Mesenchymal stem cell (in vitro differentiated cells and primary cell): ENCODE data around the gene PLEKHM2.

Experiments
- DNase-seq: peaks from one replicate; pipeline ENCODE4 v3.0.0-alpha.2; 2013
- H2AFZ ChIP-seq: one replicate; pipeline ENCODE4 v1.6.1; 2013; ENCODE audit warnings: low read depth, mild to moderate bottlenecking, control low read depth, inconsistent platforms, low read length, moderate library complexity
- H2AK5ac ChIP-seq: 2 replicates; pipeline ENCODE4 v1.6.1; 2013; ENCODE audit warnings: low read length, moderate library complexity, mild to moderate bottlenecking, inconsistent platforms; ENCODE audit not compliant: severe bottlenecking
- H2BK120ac ChIP-seq: one replicate; pipeline ENCODE4 v1.6.1; 2013; ENCODE audit warnings: low read depth, mild to moderate bottlenecking, inconsistent platforms, low read length, moderate library complexity
- H2BK12ac ChIP-seq, 2 experiments: one replicate each; pipeline ENCODE4 v1.6.1; 2013; ENCODE audit warnings: inconsistent platforms in 2 of 2, low read length in 2 of 2, mild to moderate bottlenecking in 2 of 2, moderate library complexity in 2 of 2, control low read depth in 1 of 2
- H2BK15ac ChIP-seq: one replicate; pipeline ENCODE4 v1.6.1; 2013; ENCODE audit warnings: mild to moderate bottlenecking, low read depth, inconsistent platforms; ENCODE audit not compliant: poor library complexity, severe bottlenecking
- H2BK5ac ChIP-seq: 2 replicates; pipeline ENCODE4 v1.6.1; 2013; ENCODE audit warnings: low read depth, mild to moderate bottlenecking, low read length, control low read depth, inconsistent platforms; ENCODE audit not compliant: poor library complexity, severe bottlenecking
- H3K14ac ChIP-seq, 2 experiments: one replicate each; pipeline ENCODE4 v1.6.1; 2013; ENCODE audit warnings: inconsistent platforms in 2 of 2, low read length in 2 of 2, control low read depth in 1 of 2, mild to moderate bottlenecking in 1 of 2, moderate library complexity in 1 of 2
- H3K18ac ChIP-seq, 2 experiments: one replicate each; pipeline ENCODE4 v1.6.1; 2013; ENCODE audit warnings: inconsistent platforms in 2 of 2, low read length in 2 of 2, control low read depth in 1 of 2, low read depth in 1 of 2, mild to moderate bottlenecking in 1 of 2
- H3K23ac ChIP-seq, 2 experiments: one replicate each; pipeline ENCODE4 v1.6.1; 2013; ENCODE audit warnings: inconsistent platforms in 2 of 2, low read length in 2 of 2, mild to moderate bottlenecking in 2 of 2, moderate library complexity in 2 of 2, control low read depth in 1 of 2
- H3K27ac ChIP-seq: 2 replicates; pipeline ENCODE4 v1.5.1; 2013; ENCODE audit warnings: mild to moderate bottlenecking, moderate library complexity, low read length, control low read depth, inconsistent platforms; ENCODE audit not compliant: poor library complexity, severe bottlenecking
- H3K27me3 ChIP-seq, 2 experiments: 2 replicates each; pipeline versions ENCODE4 v1.6.1 to v1.7.0; 2013; ENCODE audit warnings: low read length in 2 of 2, mild to moderate bottlenecking in 2 of 2, moderate library complexity in 2 of 2, control low read depth in 1 of 2, inconsistent platforms in 1 of 2; ENCODE audit not compliant: control insufficient read depth in 1 of 2, insufficient read depth in 1 of 2
- H3K36me3 ChIP-seq, 2 experiments: 2 replicates each; pipeline versions ENCODE4 v1.6.1 to v1.7.0; 2013; ENCODE audit warnings: low read length in 2 of 2, control low read depth in 1 of 2, inconsistent platforms in 1 of 2, low read depth in 1 of 2, mild to moderate bottlenecking in 1 of 2; ENCODE audit not compliant: insufficient read depth in 2 of 2, control insufficient read depth in 1 of 2
- H3K4ac ChIP-seq, 2 experiments: one replicate each; pipeline ENCODE4 v1.6.1; 2013; ENCODE audit warnings: inconsistent platforms in 2 of 2, low read length in 2 of 2, mild to moderate bottlenecking in 2 of 2, moderate library complexity in 2 of 2, control low read depth in 1 of 2, low read depth in 1 of 2
- H3K4me1 ChIP-seq: 2 replicates; pipeline ENCODE4 v1.6.1; 2013; ENCODE audit warnings: low read depth, low read length, control low read depth; ENCODE audit not compliant: control insufficient read depth, insufficient read depth
- H3K4me2 ChIP-seq: 2 replicates; pipeline ENCODE4 v1.6.1; 2013; ENCODE audit warnings: low read length, mild to moderate bottlenecking, inconsistent platforms; ENCODE audit not compliant: poor library complexity, severe bottlenecking
- H3K4me3 ChIP-seq, 2 experiments: 2 replicates each; pipeline versions ENCODE4 v1.5.1 to v1.7.0; 2013; ENCODE audit warnings: low read length in 2 of 2, mild to moderate bottlenecking in 2 of 2, control low read depth in 1 of 2, low read depth in 1 of 2; ENCODE audit not compliant: insufficient read depth in 1 of 2
- H3K79me1 ChIP-seq: replicated peaks from 2 replicates; pipeline ENCODE4 v1.6.1; 2013; ENCODE audit warnings: mild to moderate bottlenecking, control low read depth, low read length, inconsistent platforms; ENCODE audit not compliant: poor library complexity, severe bottlenecking
- H3K9ac ChIP-seq: 2 replicates; pipeline ENCODE4 v1.7.0; 2013; ENCODE audit warnings: mild to moderate bottlenecking, low read length, moderate library complexity
- H3K9me3 ChIP-seq: 2 replicates; pipeline ENCODE4 v1.7.0; 2013; ENCODE audit warnings: mild to moderate bottlenecking, low read length; ENCODE audit not compliant: control insufficient read depth
- H4K8ac ChIP-seq: one replicate; pipeline ENCODE4 v1.6.1; 2013; ENCODE audit warnings: inconsistent platforms, mild to moderate bottlenecking, low read length, moderate library complexity
- H4K91ac ChIP-seq: one replicate; pipeline ENCODE4 v1.6.1; 2013; ENCODE audit warnings: mild to moderate bottlenecking, low read length, inconsistent platforms
- WGBS: methylation state at CpG from one replicate; pipeline ENCODE4 v1.1.7; 2013; ENCODE audit warnings: mixed read lengths; 5-methylcytosine and 5-hydroxymethylcytosine counted together

PLEKHM2 gene

GRCh38 chr1:15726508-15726907 is 42.4 kb downstream of the PLEKHM2 start:
- Histone ChIP-seq H2BK5ac (no peak overlapping the region), H3K9me3 (no peaks in the 10 kb centered on the region), H3K18ac (no peak overlapping the region), H3K4me1 (peaks cover 3% of the 10 kb centered on the region), H2BK120ac (no peak overlapping the region), H2AFZ (no peak overlapping the region), H2BK15ac (no peak overlapping the region), H3K14ac (no peak overlapping the region), H3K23ac (no peak overlapping the region), H3K4me3 (no peak overlapping the region), H3K36me3 (peaks cover 84 to 87% of the 10 kb centered on the region in 2 experiments), H3K4me2 (no peak overlapping the region), H4K8ac (no peak overlapping the region), H3K27me3 (no peaks in the 10 kb centered on the region), H3K27ac (no peak overlapping the region), H3K4ac (no peak overlapping the region), H2AK5ac (no peak overlapping the region), H3K79me1 (peaks cover 3% of the 10 kb centered on the region), H3K9ac (no peak overlapping the region), H4K91ac (no peak overlapping the region), H2BK12ac (no peak overlapping the region)
- WGBS: 96% methylated on average over 9 of the region's 9 CpGs
- no peak for DNase-seq

- Histone ChIP-seq H4K8ac (no peak overlapping the region), H3K4me2 (no peak overlapping the region), H2BK12ac (no peak overlapping the region), H3K27me3 (no peaks in the 10 kb centered on the region), H3K14ac (no peak overlapping the region), H4K91ac (no peak overlapping the region), H3K18ac (no peak overlapping the region), H2BK15ac (no peak overlapping the region), H3K4me3 (no peak overlapping the region), H2AK5ac (no peak overlapping the region), H3K4ac (no peak overlapping the region), H3K27ac (no peak overlapping the region), H2AFZ (no peak overlapping the region), H3K9me3 (no peaks in the 10 kb centered on the region), H3K79me1 (peaks cover 3% of the 10 kb centered on the region), H3K9ac (no peak overlapping the region), H3K23ac (no peak overlapping the region), H3K4me1 (peaks cover 3% of the 10 kb centered on the region), H2BK5ac (no peak overlapping the region), H2BK120ac (no peak overlapping the region), H3K36me3 (peaks cover 87 to 88% of the 10 kb centered on the region in 2 experiments)
- 92% methylated on average over 21 of the region's 21 CpGs for WGBS
- DNase-seq: no peak
Observed at GRCh38 chr1:15727021-15727420, 42.9 kb downstream of the PLEKHM2 start.

- Histone ChIP-seq H2BK5ac (no peak overlapping the region), H3K9ac (no peak overlapping the region), H4K8ac (no peak overlapping the region), H3K36me3 (peaks cover 89 to 91% of the 10 kb centered on the region in 2 experiments), H3K27me3 (no peaks in the 10 kb centered on the region), H2BK120ac (no peak overlapping the region), H3K18ac (no peak overlapping the region), H2AFZ (no peak overlapping the region), H2AK5ac (no peak overlapping the region), H3K27ac (no peak overlapping the region), H3K4me1 (peaks cover 5% of the 10 kb centered on the region), H3K9me3 (no peaks in the 10 kb centered on the region), H3K14ac (no peak overlapping the region), H4K91ac (no peak overlapping the region), H2BK15ac (no peak overlapping the region), H3K79me1 (peaks cover 3% of the 10 kb centered on the region), H3K4ac (no peak overlapping the region), H3K4me3 (no peak overlapping the region), H3K4me2 (no peak overlapping the region), H2BK12ac (no peak overlapping the region), H3K23ac (no peak overlapping the region)
- 95% methylated on average over 13 of the region's 13 CpGs for WGBS
- no peak for DNase-seq
Observed at GRCh38 chr1:15727424-15727823, 43.3 kb downstream of the PLEKHM2 start.

- no peak overlapping the region for H2BK15ac ChIP-seq
- H3K4ac ChIP-seq: no peak overlapping the region
- no peak overlapping the region for H4K8ac ChIP-seq
- no peak overlapping the region for H2BK5ac ChIP-seq
- peaks cover 3% of the 10 kb centered on the region for H3K79me1 ChIP-seq
- no peak overlapping the region for H2BK12ac ChIP-seq
- H3K27ac ChIP-seq: no peak overlapping the region
- no peak overlapping the region for H3K14ac ChIP-seq
- peaks cover 5% of the 10 kb centered on the region for H3K4me1 ChIP-seq
- no peak overlapping the region for H3K4me2 ChIP-seq
- H2AFZ ChIP-seq: no peak overlapping the region
- no peak overlapping the region for H3K9ac ChIP-seq
- H4K91ac ChIP-seq: no peak overlapping the region
- no peak overlapping the region for H3K23ac ChIP-seq
- no peak overlapping the region for H3K18ac ChIP-seq
- no peak overlapping the region for H2AK5ac ChIP-seq
- WGBS: 95% methylated on average over 23 of the region's 23 CpGs
- DNase-seq: no peak
- no peaks in the 10 kb centered on the region for H3K27me3 ChIP-seq
- H3K36me3 ChIP-seq: peaks cover 89 to 93% of the 10 kb centered on the region in 2 experiments
- H3K4me3 ChIP-seq: no peak overlapping the region
- no peak overlapping the region for H2BK120ac ChIP-seq
- H3K9me3 ChIP-seq: no peaks in the 10 kb centered on the region
Observed at GRCh38 chr1:15727866-15728534, 43.9 kb downstream of the PLEKHM2 start.
